Mesenchymal stem cell (in vitro differentiated cells and primary cell): ENCODE measurements around the gene APBA1.
A peak's percentile ranks its signal among the peaks of the same experiment; 100 is the strongest.

Experiments used
- DNase-seq: peaks from one replicate; pipeline ENCODE4 v3.0.0-alpha.2; 2013
- H2AFZ ChIP-seq: one replicate; pipeline ENCODE4 v1.6.1; 2013; ENCODE audit warnings: low read depth, mild to moderate bottlenecking, control low read depth, inconsistent platforms, low read length, moderate library complexity
- H2AK5ac ChIP-seq: 2 replicates; pipeline ENCODE4 v1.6.1; 2013; ENCODE audit warnings: low read length, moderate library complexity, mild to moderate bottlenecking, inconsistent platforms; ENCODE audit not compliant: severe bottlenecking
- H2BK120ac ChIP-seq: one replicate; pipeline ENCODE4 v1.6.1; 2013; ENCODE audit warnings: low read depth, mild to moderate bottlenecking, inconsistent platforms, low read length, moderate library complexity
- H2BK12ac ChIP-seq, 2 experiments: one replicate each; pipeline ENCODE4 v1.6.1; 2013; ENCODE audit warnings: inconsistent platforms in 2 of 2, low read length in 2 of 2, mild to moderate bottlenecking in 2 of 2, moderate library complexity in 2 of 2, control low read depth in 1 of 2
- H2BK15ac ChIP-seq: one replicate; pipeline ENCODE4 v1.6.1; 2013; ENCODE audit warnings: mild to moderate bottlenecking, low read depth, inconsistent platforms; ENCODE audit not compliant: poor library complexity, severe bottlenecking
- H2BK5ac ChIP-seq: 2 replicates; pipeline ENCODE4 v1.6.1; 2013; ENCODE audit warnings: low read depth, mild to moderate bottlenecking, low read length, control low read depth, inconsistent platforms; ENCODE audit not compliant: poor library complexity, severe bottlenecking
- H3K14ac ChIP-seq, 2 experiments: one replicate each; pipeline ENCODE4 v1.6.1; 2013; ENCODE audit warnings: inconsistent platforms in 2 of 2, low read length in 2 of 2, control low read depth in 1 of 2, mild to moderate bottlenecking in 1 of 2, moderate library complexity in 1 of 2
- H3K18ac ChIP-seq, 2 experiments: one replicate each; pipeline ENCODE4 v1.6.1; 2013; ENCODE audit warnings: inconsistent platforms in 2 of 2, low read length in 2 of 2, control low read depth in 1 of 2, low read depth in 1 of 2, mild to moderate bottlenecking in 1 of 2
- H3K23ac ChIP-seq, 2 experiments: one replicate each; pipeline ENCODE4 v1.6.1; 2013; ENCODE audit warnings: inconsistent platforms in 2 of 2, low read length in 2 of 2, mild to moderate bottlenecking in 2 of 2, moderate library complexity in 2 of 2, control low read depth in 1 of 2
- H3K27ac ChIP-seq: 2 replicates; pipeline ENCODE4 v1.5.1; 2013; ENCODE audit warnings: mild to moderate bottlenecking, moderate library complexity, low read length, control low read depth, inconsistent platforms; ENCODE audit not compliant: poor library complexity, severe bottlenecking
- H3K27me3 ChIP-seq, 2 experiments: 2 replicates each; pipeline versions ENCODE4 v1.6.1 to v1.7.0; 2013; ENCODE audit warnings: low read length in 2 of 2, mild to moderate bottlenecking in 2 of 2, moderate library complexity in 2 of 2, control low read depth in 1 of 2, inconsistent platforms in 1 of 2; ENCODE audit not compliant: control insufficient read depth in 1 of 2, insufficient read depth in 1 of 2
- H3K36me3 ChIP-seq, 2 experiments: 2 replicates each; pipeline versions ENCODE4 v1.6.1 to v1.7.0; 2013; ENCODE audit warnings: low read length in 2 of 2, control low read depth in 1 of 2, inconsistent platforms in 1 of 2, low read depth in 1 of 2, mild to moderate bottlenecking in 1 of 2; ENCODE audit not compliant: insufficient read depth in 2 of 2, control insufficient read depth in 1 of 2
- H3K4ac ChIP-seq, 2 experiments: one replicate each; pipeline ENCODE4 v1.6.1; 2013; ENCODE audit warnings: inconsistent platforms in 2 of 2, low read length in 2 of 2, mild to moderate bottlenecking in 2 of 2, moderate library complexity in 2 of 2, control low read depth in 1 of 2, low read depth in 1 of 2
- H3K4me1 ChIP-seq: 2 replicates; pipeline ENCODE4 v1.6.1; 2013; ENCODE audit warnings: low read depth, low read length, control low read depth; ENCODE audit not compliant: control insufficient read depth, insufficient read depth
- H3K4me2 ChIP-seq: 2 replicates; pipeline ENCODE4 v1.6.1; 2013; ENCODE audit warnings: low read length, mild to moderate bottlenecking, inconsistent platforms; ENCODE audit not compliant: poor library complexity, severe bottlenecking
- H3K4me3 ChIP-seq, 2 experiments: 2 replicates each; pipeline versions ENCODE4 v1.5.1 to v1.7.0; 2013; ENCODE audit warnings: low read length in 2 of 2, mild to moderate bottlenecking in 2 of 2, control low read depth in 1 of 2, low read depth in 1 of 2; ENCODE audit not compliant: insufficient read depth in 1 of 2
- H3K79me1 ChIP-seq: replicated peaks from 2 replicates; pipeline ENCODE4 v1.6.1; 2013; ENCODE audit warnings: mild to moderate bottlenecking, control low read depth, low read length, inconsistent platforms; ENCODE audit not compliant: poor library complexity, severe bottlenecking
- H3K9ac ChIP-seq: 2 replicates; pipeline ENCODE4 v1.7.0; 2013; ENCODE audit warnings: mild to moderate bottlenecking, low read length, moderate library complexity
- H3K9me3 ChIP-seq: 2 replicates; pipeline ENCODE4 v1.7.0; 2013; ENCODE audit warnings: mild to moderate bottlenecking, low read length; ENCODE audit not compliant: control insufficient read depth
- H4K8ac ChIP-seq: one replicate; pipeline ENCODE4 v1.6.1; 2013; ENCODE audit warnings: inconsistent platforms, mild to moderate bottlenecking, low read length, moderate library complexity
- H4K91ac ChIP-seq: one replicate; pipeline ENCODE4 v1.6.1; 2013; ENCODE audit warnings: mild to moderate bottlenecking, low read length, inconsistent platforms
- WGBS: methylation state at CpG from one replicate; pipeline ENCODE4 v1.1.7; 2013; ENCODE audit warnings: mixed read lengths; 5-methylcytosine and 5-hydroxymethylcytosine counted together

APBA1 gene

DNA sequence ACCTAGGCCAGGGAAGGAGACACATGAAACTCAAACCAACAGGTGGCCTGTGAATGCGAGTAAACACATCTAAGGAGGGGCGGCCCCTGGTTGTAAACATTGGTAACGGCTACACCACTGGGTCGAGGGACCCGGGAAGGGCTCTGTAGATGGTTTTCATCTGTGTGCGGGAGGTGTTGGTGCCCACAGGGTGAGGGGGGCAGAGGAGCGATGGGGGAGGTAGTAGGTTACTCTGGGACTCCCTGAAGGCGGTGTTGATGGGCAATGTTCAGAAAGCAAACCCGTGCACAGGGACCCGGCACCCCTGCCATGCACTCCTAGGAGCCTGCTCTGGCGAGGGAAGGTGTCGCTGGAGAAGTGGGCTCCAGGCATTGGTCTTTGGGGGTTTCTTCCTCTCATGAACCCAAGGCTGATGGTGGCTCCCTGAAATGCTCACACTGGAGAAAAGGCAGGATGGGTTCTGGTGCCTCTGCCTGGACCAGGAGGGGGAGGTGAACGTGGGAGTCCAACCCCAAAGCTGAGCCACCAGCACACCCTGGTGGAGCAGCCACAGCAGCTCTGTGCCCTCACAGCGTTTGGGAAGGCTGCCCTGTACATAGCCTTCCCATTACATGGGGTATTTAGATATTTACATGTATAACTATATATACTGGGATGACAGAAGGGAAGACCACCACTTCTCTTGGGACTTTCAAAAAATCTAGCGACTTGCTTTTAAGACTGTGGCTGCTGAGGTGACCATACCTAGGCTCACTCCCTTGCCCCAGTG lies 244.0 kb downstream of the APBA1 start:
- no peak overlapping the region for H3K18ac ChIP-seq
- no peak overlapping the region for H2AK5ac ChIP-seq
- H4K91ac ChIP-seq: no peak overlapping the region

DNA sequence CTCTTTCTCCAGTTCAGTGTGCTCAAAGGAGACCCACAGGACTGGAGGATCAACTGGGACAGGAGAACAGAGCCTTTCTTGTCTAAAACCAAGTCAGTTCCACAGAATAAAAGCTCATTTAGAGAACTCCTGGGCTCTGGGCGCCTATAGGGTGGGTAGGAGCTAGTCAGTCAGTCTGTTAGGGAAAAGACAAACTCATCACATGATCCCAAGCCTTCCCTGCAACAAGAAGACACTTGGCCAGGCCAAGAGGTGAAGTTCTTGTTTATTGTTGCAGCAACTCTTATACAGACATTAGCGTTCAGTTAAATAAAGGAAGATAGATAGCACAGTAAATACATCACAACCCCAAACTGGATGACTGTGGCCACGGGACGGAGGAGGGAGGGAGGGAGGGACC lies 244.9 kb downstream of the APBA1 start:
- Histone ChIP-seq H3K36me3 (peaks cover 7 to 10% of the 10 kb centered on the region in 2 experiments), H3K9me3 (no peaks in the 10 kb centered on the region), H2BK120ac (no peak overlapping the region), H2BK5ac (no peak overlapping the region), H3K4me1 (peaks cover 10% of the 10 kb centered on the region), H3K4me2 (no peak overlapping the region), H3K14ac (no peak overlapping the region), H2BK12ac (no peak overlapping the region), H4K8ac (no peak overlapping the region), H3K23ac (no peak overlapping the region), H2BK15ac (no peak overlapping the region), H3K18ac (no peak overlapping the region), H3K4me3 (no peak overlapping the region), H4K91ac (no peak overlapping the region), H3K27ac (no peak overlapping the region), H3K9ac (no peak overlapping the region), H3K79me1 (no peaks in the 10 kb centered on the region), H2AFZ (no peak overlapping the region), H3K4ac (no peak overlapping the region), H3K27me3 (no peaks in the 10 kb centered on the region), H2AK5ac (no peak overlapping the region)
- WGBS: 67% methylated on average over 1 of the region's 4 CpGs
- peak; percentile 70 for DNase-seq

More for the DNA sequence above, 244.0 kb downstream of the APBA1 start:
- H3K9ac ChIP-seq: no peak overlapping the region
- no peak overlapping the region for H3K4me2 ChIP-seq
- no peak overlapping the region for H3K27ac ChIP-seq
- no peak overlapping the region for H4K8ac ChIP-seq
- no peak overlapping the region for H3K4ac ChIP-seq
- H2BK12ac ChIP-seq: no peak overlapping the region
- H3K23ac ChIP-seq: no peak overlapping the region
- no peak overlapping the region for H2BK15ac ChIP-seq
- H3K9me3 ChIP-seq: no peaks in the 10 kb centered on the region
- no peak overlapping the region for H2AFZ ChIP-seq
- no peak overlapping the region for H3K4me3 ChIP-seq
- no peaks in the 10 kb centered on the region for H3K79me1 ChIP-seq
- H2BK5ac ChIP-seq: no peak overlapping the region
- DNase-seq: no peak
- H3K36me3 ChIP-seq: peaks cover 7 to 10% of the 10 kb centered on the region in 2 experiments
- no peaks in the 10 kb centered on the region for H3K27me3 ChIP-seq
- 82% methylated on average over 13 of the region's 15 CpGs for WGBS
- H3K4me1 ChIP-seq: peaks cover 9% of the 10 kb centered on the region
- no peak overlapping the region for H2BK120ac ChIP-seq
- H3K14ac ChIP-seq: no peak overlapping the region

DNA sequence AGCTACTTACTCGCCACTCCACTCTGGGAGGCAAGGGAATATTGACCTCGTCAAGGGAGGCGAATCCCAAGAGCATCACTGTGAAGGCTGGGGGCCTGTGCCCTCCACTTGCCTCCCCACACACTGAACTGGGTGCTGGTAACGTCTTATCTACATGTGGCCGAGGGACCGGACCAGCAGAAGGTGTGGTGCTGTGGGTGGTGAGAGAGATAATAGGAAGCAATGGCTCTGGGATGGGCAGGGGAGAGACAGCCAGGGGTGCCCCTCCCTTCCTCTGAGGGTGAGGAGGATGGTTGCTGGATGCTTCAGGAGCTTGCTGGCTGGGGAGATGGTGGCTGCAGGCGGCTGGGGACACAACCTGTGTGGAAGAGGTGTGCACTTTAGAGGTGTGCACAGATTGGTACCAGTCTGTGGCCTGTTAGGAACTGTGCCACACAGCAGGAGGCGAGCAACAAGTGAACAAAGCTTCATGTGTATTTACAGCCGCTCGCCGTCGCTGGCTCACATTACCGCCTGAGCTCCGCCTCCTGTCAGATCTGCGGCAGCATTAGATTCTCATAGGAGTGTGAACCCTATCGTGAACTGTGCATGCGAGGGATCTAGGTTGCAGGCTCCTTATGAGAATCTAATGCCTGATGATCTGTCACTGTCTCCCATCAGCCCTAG lies 246.9 kb downstream of the APBA1 start:
- no peak overlapping the region for H2BK120ac ChIP-seq
- H3K79me1 ChIP-seq: no peaks in the 10 kb centered on the region
- H3K4me3 ChIP-seq: no peak overlapping the region
- no peak overlapping the region for H2AFZ ChIP-seq
- H3K9me3 ChIP-seq: no peaks in the 10 kb centered on the region
- H3K27me3 ChIP-seq: peaks cover 6 to 11% of the 10 kb centered on the region in 2 experiments
- H4K8ac ChIP-seq: no peak overlapping the region
- no peak overlapping the region for H4K91ac ChIP-seq
- peaks cover under 1 to 3% of the 10 kb centered on the region in 2 experiments for H3K36me3 ChIP-seq
- no peak overlapping the region for H3K9ac ChIP-seq
- no peak overlapping the region for H2BK5ac ChIP-seq
- no peak overlapping the region for H2BK12ac ChIP-seq
- H3K27ac ChIP-seq: no peak overlapping the region
- no peak overlapping the region for H3K14ac ChIP-seq
- peak overlapping the region; percentile 20 for H2AK5ac ChIP-seq
- H3K4me2 ChIP-seq: no peak overlapping the region
- WGBS: 95% methylated on average over 17 of the region's 17 CpGs
- DNase-seq: no peak
- H3K18ac ChIP-seq: no peak overlapping the region
- H3K23ac ChIP-seq: no peak overlapping the region
- no peak overlapping the region for H2BK15ac ChIP-seq
- H3K4me1 ChIP-seq: peaks cover 13% of the 10 kb centered on the region
- no peak overlapping the region for H3K4ac ChIP-seq
